Measurements from ENCODE around the gene PHLDB2.

Gene PHLDB2

GRCh38 chr3:111885578-111885977, 26.5 kb downstream of the PHLDB2 start:
- no peak for DNase-seq

GRCh38 chr3:111890051-111890580, 31.1 kb downstream of the PHLDB2 start:
- no peak for DNase-seq

- no peak for DNase-seq
These were observed 33.0 kb downstream of the PHLDB2 start for GRCh38 chr3:111892070-111892469.

GRCh38 chr3:111895071-111895470, 36.0 kb downstream of the PHLDB2 start:
- peak; percentile 45 for DNase-seq

- DNase-seq, result no peak
These were observed 40.9 kb downstream of the PHLDB2 start for GRCh38 chr3:111899966-111900365.

- no peak for DNase-seq
These were observed 42.6 kb downstream of the PHLDB2 start for GRCh38 chr3:111901637-111902036.

- no peak for DNase-seq
These were observed 43.5 kb downstream of the PHLDB2 start for GRCh38 chr3:111902534-111902933.

- DNase-seq, result no peak
These were observed 44.0 kb downstream of the PHLDB2 start for GRCh38 chr3:111903067-111903511.

GRCh38 chr3:111904376-111905241, 45.5 kb downstream of the PHLDB2 start:
- DNase-seq, result no peak

- no peak for DNase-seq
These were observed 47.6 kb downstream of the PHLDB2 start for GRCh38 chr3:111906656-111907055.

- DNase-seq, result no peak
These were observed 48.1 kb downstream of the PHLDB2 start for GRCh38 chr3:111907151-111907550.

GRCh38 chr3:111910806-111911205, 51.7 kb downstream of the PHLDB2 start:
- DNase-seq, result no peak

- no peak for DNase-seq
These were observed 52.4 kb downstream of the PHLDB2 start for GRCh38 chr3:111911446-111911845.

GRCh38 chr3:111913163-111913763, 54.2 kb downstream of the PHLDB2 start:
- no peak for DNase-seq

GRCh38 chr3:111915905-111916304, 56.8 kb downstream of the PHLDB2 start:
- no peak for DNase-seq

- DNase-seq, result no peak
These were observed 58.2 kb downstream of the PHLDB2 start for GRCh38 chr3:111917300-111917699.

GRCh38 chr3:111919370-111920065, 60.5 kb downstream of the PHLDB2 start:
- DNase-seq, result no peak

- no peak for DNase-seq
These were observed 62.1 kb downstream of the PHLDB2 start for GRCh38 chr3:111921181-111921580.

- no peak for DNase-seq
These were observed 64.2 kb downstream of the PHLDB2 start for GRCh38 chr3:111923095-111923771.

GRCh38 chr3:111923806-111924205, 64.7 kb downstream of the PHLDB2 start:
- DNase-seq, result no peak

- DNase-seq, result no peak
These were observed 65.2 kb downstream of the PHLDB2 start for GRCh38 chr3:111924283-111924682.

- DNase-seq, result no peak
These were observed 67.2 kb downstream of the PHLDB2 start for GRCh38 chr3:111926266-111926676.

- DNase-seq, result no peak
These were observed 69.5 kb downstream of the PHLDB2 start for GRCh38 chr3:111928613-111929012.

Data from NCI-H1436 treated with DMSO at 0.1 percent for 48 hours (cell line).